Activated CD8-positive, alpha-beta memory T cell treated with anti-CD3 and anti-CD28 coated beads, Interleukin-2, amount 10 ng/mL, durations not matched to agents 7 days and 5 days (primary cell): ENCODE data around the gene TTYH1. TPM values are rescaled to one million over a fixed set of nuclear protein-coding genes. Genes with fewer than 3 reads are reported as not detected.

Experiments
- ATAC-seq: fragments of 150-1000 bp; cut with Tn5 transposase; one replicate; pipeline ENCODE4 v1.10.0; 2021; ENCODE audit warnings: moderate library complexity
- CTCF ChIA-PET: fragments of 350-600 bp; sonication (Branson Sonifier 250); formaldehyde crosslinking; loops from one replicate; lab custom pipeline; 2021; ENCODE audit warnings: antibody characterized with exemption; lab: Charles Lee
- DNase-seq: peaks from one replicate; pipeline ENCODE4 v3.0.0-alpha.2; 2020
- H3K27ac Mint-ChIP-seq: one replicate; pipeline ENCODE4 v1.8.0; 2021; ENCODE audit warnings: mild to moderate bottlenecking, mixed read lengths
- H3K27me3 Mint-ChIP-seq: one replicate; pipeline ENCODE4 v1.8.0; 2021; ENCODE audit warnings: mixed read lengths
- H3K36me3 Mint-ChIP-seq: one replicate; pipeline ENCODE4 v1.8.0; 2021; ENCODE audit warnings: mild to moderate bottlenecking, mixed read lengths
- H3K4me1 Mint-ChIP-seq: one replicate; pipeline ENCODE4 v1.8.0; 2021; ENCODE audit warnings: mixed read lengths
- H3K4me3 Mint-ChIP-seq: one replicate; pipeline ENCODE4 v1.8.0; 2021; ENCODE audit warnings: mild to moderate bottlenecking, moderate library complexity, mixed read lengths
- H3K9me3 Mint-ChIP-seq: one replicate; pipeline ENCODE4 v1.8.0; 2022; ENCODE audit warnings: low read depth, mixed read lengths
- total RNA-seq, 2 experiments: library from RNA; stranded (reverse); gene quantifications; one replicate each; pipeline ENCODE4 v1.2.3, GENCODE V29; 2021

Gene TTYH1
- total RNA-seq, 2 experiments from 2014 or later = 0.93 to 1.2 TPM

DNA sequence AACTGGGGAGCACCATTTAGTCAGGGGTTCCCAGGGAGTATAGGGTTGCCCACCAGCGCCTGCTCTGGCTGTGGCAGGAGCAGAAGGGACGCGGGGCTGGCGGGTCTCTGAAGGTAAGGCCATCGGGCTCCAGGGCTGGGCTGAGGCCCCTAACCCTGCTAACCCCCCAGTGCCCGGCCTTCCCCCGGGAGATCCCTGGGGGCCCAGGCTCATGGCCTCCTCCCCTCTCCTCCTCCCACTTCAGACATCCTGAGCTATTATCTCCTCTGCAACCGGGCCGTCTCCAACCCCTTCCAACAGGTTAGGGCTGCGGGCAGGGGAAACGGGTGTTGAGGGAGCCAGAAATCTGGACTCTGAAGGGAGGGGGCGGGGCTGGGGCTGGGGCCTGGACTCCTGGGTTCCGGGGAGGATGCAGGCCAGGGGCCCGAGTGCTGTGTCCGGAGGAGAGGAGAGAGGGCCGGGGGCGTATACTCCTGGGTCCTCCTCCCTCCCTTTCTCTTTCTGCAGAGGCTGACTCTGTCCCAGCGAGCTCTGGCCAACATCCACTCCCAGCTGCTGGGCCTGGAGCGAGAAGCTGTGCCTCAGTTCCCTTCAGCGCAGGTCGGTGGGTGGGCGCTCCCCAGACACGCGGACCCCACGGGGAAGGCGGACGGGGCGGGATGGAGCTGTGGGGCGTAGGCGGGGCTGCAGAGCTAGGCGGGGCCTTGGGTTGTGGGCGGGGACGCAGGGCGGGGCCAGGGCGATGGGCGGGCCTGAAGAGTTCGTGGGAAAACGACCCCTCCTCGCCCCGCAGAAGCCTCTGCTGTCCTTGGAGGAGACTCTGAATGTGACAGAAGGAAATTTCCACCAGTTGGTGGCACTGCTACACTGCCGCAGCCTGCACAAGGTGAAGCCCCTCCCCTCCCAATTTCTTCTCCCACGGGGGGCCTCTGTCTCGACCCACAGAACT, 15.3 kb downstream of the TTYH1 start:
- no peaks in the 10 kb centered on the region for H3K9me3 Mint-ChIP-seq
- ATAC-seq (peak; percentile 87), DNase-seq (no peak)
- H3K4me3 Mint-ChIP-seq = no peak overlapping the region
- CTCF ChIA-PET = no interaction called here
- no peaks in the 10 kb centered on the region for H3K36me3 Mint-ChIP-seq
- peaks cover 7% of the 10 kb centered on the region for H3K27me3 Mint-ChIP-seq
- peaks cover 11% of the 10 kb centered on the region for H3K4me1 Mint-ChIP-seq
- no peak overlapping the region for H3K27ac Mint-ChIP-seq

DNA sequence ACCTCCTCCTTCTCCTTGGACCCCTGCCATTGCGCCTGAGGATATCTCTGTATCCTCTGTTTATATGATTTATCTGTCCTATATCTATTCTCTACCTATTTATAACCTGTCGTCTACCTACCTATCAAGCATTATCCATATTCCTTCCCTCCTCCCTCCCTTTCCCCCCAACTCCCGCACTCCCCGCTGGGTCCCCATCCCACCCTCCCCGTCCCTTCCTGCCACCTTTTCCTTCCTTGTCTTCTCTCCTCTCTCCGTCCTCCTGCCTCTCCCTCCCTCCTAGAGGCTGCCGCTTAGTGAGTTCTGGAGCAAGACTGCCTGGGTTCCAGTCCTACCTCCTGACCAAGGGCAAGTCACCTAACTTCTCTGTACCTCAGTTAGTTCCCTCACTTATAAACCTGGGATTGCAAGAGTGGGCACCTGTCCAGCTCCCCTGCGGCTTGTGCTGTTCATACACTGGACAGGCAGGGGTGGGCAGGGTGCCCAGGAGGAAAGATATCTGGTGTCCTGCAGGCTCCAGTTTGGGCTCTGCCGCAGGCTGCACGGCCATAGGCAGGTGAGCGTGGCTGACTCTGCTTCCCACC, 16.1 kb downstream of the TTYH1 start:
- no peak for ATAC-seq
- Mint-ChIP-seq H3K36me3 (no peaks in the 10 kb centered on the region), H3K9me3 (no peaks in the 10 kb centered on the region), H3K4me1 (peaks cover 11% of the 10 kb centered on the region), H3K4me3 (no peak overlapping the region), H3K27ac (no peak overlapping the region), H3K27me3 (peaks cover 7% of the 10 kb centered on the region)
- CTCF ChIA-PET = no interaction called here
- no peak for DNase-seq

DNA sequence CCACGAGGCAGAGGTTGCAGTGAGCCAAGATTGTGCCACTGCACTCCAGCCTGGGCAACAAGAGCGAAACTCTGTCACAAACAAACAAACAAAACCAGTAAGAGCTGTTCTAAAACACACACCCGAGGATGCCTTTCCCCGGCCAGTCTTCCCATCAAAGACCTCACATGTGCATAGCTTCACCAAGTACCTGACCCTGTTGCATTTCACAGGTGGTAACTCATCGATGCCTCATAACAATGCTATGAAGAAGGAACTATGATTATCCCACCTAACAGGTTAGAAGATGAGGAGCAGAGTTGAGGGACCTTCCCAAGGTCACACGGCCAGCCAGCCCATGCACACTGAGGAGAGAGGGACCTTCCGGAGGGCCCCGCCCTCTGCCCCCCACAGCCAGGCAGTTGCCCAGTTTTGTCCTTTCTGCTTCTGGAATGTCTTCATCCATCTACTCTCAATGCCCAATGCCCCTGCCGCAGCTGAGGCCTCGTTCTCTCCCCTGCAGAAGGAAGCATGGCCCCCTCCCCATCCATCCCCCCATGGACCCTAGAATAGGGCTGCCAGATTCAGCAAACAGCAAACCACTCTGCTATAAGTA, 17.0 kb downstream of the TTYH1 start:
- H3K27me3 Mint-ChIP-seq = peaks cover 3% of the 10 kb centered on the region
- no peak overlapping the region for H3K4me3 Mint-ChIP-seq
- peaks cover 13% of the 10 kb centered on the region for H3K4me1 Mint-ChIP-seq
- CTCF ChIA-PET = interaction anchor here (1.6 kb wide), 1 partner anchor 41 kb away, joined by 4 read pairs; no protein-coding TSS in a partner anchor
- H3K9me3 Mint-ChIP-seq = no peaks in the 10 kb centered on the region
- H3K27ac Mint-ChIP-seq = no peak overlapping the region
- DNase-seq = no peak
- H3K36me3 Mint-ChIP-seq = peaks cover 2% of the 10 kb centered on the region
- ATAC-seq = no peak

DNA sequence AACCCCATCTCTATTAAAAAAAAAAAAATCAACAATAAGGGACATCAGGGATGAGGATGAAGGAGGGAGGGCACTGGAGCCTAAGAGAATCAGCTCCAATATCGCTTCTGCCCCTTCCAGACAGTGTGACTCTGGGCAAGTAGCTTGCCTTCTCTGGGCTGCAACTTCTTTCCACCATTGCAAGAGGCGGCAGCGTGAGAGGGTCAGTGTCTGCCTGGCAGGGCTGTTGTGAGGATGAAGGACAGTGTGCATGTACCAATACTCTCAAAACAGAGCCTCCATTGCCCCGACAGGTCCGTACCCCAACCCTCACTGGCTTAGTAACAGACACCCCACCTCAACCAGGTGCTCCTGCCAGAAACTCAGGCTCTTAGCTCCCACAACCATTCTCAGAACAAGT, 18.4 kb downstream of the TTYH1 start:
- Mint-ChIP-seq H3K27me3 (peaks cover 3% of the 10 kb centered on the region), H3K4me3 (no peak overlapping the region), H3K4me1 (peaks cover 13% of the 10 kb centered on the region), H3K36me3 (peaks cover 4% of the 10 kb centered on the region), H3K27ac (no peak overlapping the region), H3K9me3 (no peaks in the 10 kb centered on the region)
- ATAC-seq = no peak
- CTCF ChIA-PET = interaction anchor here (1.6 kb wide), 1 partner anchor 43 kb away, joined by 4 read pairs; no protein-coding TSS in a partner anchor
- DNase-seq = no peak

DNA sequence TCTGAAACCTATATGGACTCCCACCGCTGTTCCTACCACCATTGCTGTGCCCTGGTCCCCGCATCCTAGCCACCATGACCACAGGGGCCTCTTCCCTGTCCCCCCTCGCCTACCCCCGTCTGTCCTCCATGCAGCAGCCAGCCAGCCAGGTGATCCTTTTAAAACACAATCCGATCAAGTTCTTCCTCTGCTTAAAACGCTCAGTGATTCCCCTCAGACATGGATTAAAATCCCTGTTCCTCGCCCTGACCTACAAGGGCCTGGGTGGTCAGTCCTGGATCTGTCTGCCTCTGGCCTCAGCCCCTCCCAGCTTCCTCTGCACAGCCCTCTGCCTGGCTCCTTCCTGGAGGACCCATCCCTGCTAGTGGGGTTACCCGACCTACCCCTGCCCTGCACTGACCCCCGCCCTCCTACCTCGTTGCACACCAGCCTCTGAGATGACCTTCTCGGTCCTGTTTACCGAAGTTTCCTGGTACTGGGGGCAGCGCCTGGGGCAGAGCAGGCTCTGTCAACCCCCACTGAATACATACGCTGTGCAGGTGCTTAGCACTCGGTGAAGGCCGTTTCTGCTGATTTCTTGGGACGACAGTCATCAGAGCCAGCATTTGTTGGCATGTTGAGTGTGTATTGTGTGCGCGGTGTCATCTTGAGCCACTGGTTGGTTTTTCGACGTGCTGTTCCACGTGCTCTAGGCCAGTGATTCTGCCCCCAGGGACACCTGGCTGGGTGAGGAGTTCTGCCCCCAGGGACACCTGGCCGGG, 19.0 kb downstream of the TTYH1 start:
- Mint-ChIP-seq H3K4me3 (no peak overlapping the region), H3K27me3 (peaks cover 2% of the 10 kb centered on the region), H3K36me3 (peaks cover 4% of the 10 kb centered on the region), H3K27ac (peak overlapping the region; percentile 54), H3K4me1 (peaks cover 13% of the 10 kb centered on the region), H3K9me3 (no peaks in the 10 kb centered on the region)
- ATAC-seq (no peak), DNase-seq (no peak)
- CTCF ChIA-PET = no interaction called here

DNA sequence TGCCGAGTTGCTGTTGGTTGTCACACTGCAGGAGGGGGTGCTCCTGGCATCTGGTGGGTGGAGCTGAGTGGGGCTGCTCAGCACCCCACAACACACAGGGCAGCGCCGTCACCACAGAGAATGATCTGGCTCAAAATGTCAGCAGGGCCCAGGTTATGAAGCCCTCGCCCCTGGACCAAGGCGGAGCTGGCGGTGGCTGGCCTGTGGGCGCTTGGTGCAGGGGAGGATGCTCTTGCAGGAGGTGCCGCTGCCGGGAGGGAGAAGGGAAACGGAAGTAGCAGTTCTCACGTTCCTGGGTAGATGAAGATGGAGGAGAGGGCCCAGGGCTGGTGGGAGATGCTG, 19.6 kb downstream of the TTYH1 start:
- no peaks in the 10 kb centered on the region for H3K27me3 Mint-ChIP-seq
- CTCF ChIA-PET = interaction anchor here (0.7 kb wide), 1 partner anchor 14 kb away, joined by 3 read pairs; the partner anchor contains the start of gene LENG8
- peak; percentile 50 for DNase-seq
- H3K9me3 Mint-ChIP-seq = no peaks in the 10 kb centered on the region
- peak overlapping the region; percentile 54 for H3K27ac Mint-ChIP-seq
- peak; percentile 16 for ATAC-seq
- H3K4me1 Mint-ChIP-seq = peaks cover 13% of the 10 kb centered on the region
- H3K4me3 Mint-ChIP-seq = no peak overlapping the region
- H3K36me3 Mint-ChIP-seq = peaks cover 4% of the 10 kb centered on the region

DNA sequence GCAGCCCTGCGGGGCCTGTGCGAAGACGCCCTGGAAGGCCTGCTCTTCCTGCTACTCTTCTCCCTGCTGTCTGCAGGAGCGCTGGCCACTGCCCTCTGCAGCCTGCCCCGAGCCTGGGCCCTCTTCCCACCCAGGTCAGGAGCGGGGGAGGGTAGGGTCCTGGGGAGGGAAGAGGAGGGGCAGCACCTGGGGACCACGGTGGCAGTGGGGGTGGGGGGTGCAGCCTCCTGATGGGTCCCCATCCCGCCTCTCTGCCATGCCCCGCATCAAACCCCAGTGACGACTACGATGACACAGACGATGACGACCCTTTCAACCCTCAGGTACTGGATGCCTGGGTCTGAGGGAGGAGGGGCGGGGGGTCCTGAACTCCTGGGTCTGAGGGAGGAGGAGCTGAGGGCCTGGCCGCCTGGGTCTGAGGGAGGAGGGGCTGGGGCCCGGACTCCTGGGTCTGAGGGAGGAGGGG, 20.3 kb downstream of the TTYH1 start:
- no peak overlapping the region for H3K4me3 Mint-ChIP-seq
- no peak overlapping the region for H3K27ac Mint-ChIP-seq
- no peaks in the 10 kb centered on the region for H3K27me3 Mint-ChIP-seq
- DNase-seq (no peak), ATAC-seq (no peak)
- CTCF ChIA-PET = interaction anchor here (0.7 kb wide), 1 partner anchor 13 kb away, joined by 3 read pairs; the partner anchor contains the start of gene LENG8
- H3K9me3 Mint-ChIP-seq = no peaks in the 10 kb centered on the region
- H3K4me1 Mint-ChIP-seq = peaks cover 13% of the 10 kb centered on the region
- H3K36me3 Mint-ChIP-seq = peaks cover 4% of the 10 kb centered on the region

DNA sequence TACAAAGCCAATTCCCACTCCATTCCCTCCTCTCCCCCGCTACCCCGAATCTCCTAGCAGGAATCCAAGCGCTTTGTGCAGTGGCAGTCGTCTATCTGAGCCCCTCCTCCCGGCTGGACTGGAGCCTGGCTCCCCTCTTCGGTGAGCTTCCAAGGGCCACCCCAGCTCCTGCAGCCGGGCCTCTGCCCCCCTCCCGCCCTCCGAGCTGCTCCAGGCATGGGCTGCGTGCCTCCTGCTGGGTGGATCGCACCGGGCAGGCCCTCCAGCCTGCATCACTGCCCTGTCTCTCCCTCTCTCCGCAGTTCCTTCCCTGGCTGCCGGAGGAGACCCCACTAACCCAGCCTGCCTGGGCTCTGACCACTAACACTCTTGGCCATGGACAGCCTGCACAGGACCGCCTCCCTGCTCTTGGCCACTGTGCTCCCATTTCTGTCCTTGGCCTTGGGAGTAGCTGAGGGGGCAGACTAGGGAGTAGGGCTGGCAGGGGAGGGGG, 20.8 kb downstream of the TTYH1 start:
- CTCF ChIA-PET = no interaction called here
- H3K4me1 Mint-ChIP-seq = peaks cover 12% of the 10 kb centered on the region
- no peak overlapping the region for H3K27ac Mint-ChIP-seq
- DNase-seq = no peak
- H3K4me3 Mint-ChIP-seq = no peak overlapping the region
- H3K9me3 Mint-ChIP-seq = no peaks in the 10 kb centered on the region
- no peak for ATAC-seq
- H3K27me3 Mint-ChIP-seq = no peaks in the 10 kb centered on the region
- peaks cover 4% of the 10 kb centered on the region for H3K36me3 Mint-ChIP-seq

DNA sequence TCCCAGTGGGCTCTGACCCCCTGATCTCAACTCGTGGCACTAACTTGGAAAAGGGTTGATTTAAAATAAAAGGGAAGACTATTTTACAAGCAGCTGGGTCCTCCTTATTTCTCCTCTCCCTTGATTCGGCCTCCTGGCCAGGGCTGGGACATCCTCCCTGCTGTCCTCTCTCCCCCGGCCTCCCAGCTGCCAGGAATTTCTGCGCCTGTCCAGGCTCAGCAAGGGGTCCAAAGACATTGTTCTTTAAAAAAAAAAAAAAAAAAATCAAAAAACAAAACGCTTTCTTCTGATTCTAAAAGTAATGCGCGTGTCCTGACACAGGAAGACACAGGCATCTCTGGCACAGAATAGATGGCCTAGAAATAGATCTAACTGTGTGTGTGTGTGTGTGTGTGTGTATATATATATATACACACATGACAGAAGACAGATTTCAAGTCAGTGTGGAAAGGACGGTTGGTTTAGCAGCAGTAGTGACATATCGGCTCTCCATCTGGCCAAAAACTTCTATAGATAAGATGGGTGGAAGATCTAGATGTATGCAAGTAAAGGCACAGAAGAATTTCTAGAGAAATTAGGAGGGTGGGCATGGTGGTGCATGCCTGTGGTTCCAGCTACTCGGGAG, 21.5 kb downstream of the TTYH1 start:
- ATAC-seq (no peak), DNase-seq (no peak)
- Mint-ChIP-seq H3K27ac (no peak overlapping the region), H3K27me3 (no peaks in the 10 kb centered on the region), H3K4me3 (no peak overlapping the region), H3K4me1 (peaks cover 11% of the 10 kb centered on the region), H3K9me3 (no peaks in the 10 kb centered on the region), H3K36me3 (peaks cover 4% of the 10 kb centered on the region)
- CTCF ChIA-PET = no interaction called here

DNA sequence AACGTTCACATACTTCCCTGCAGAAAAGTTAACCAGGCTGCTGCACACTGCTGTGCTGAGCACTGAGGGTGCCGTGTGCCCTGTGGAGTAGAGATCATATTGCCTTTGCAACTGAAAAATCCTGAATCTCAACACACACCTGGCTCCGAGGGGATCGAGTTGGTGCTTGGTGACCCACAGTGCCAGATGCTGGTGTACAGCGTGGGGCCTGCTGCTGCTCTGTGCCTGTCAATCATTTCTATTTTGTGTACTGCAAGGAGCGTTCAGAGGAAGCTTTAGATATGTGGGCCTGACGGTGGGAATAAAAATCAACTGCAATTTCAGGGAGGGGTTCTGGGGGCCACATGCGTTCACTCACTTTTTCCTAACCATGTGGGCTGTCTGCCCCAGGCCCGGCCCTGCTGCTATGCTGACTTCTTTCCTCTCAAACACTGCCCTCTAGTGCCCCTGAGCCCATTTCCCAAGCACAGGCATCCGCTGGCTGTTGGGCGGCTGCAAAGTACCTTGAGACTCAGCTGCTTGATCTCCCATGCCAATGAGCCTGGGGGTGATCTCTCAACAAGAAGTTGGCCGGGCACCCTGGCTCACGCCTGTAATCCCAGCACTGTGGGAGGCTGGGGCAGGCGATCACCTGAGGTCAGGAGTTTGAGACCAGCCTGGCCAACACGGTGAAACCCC, 24.0 kb downstream of the TTYH1 start:
- H3K27ac Mint-ChIP-seq = no peak overlapping the region

DNA sequence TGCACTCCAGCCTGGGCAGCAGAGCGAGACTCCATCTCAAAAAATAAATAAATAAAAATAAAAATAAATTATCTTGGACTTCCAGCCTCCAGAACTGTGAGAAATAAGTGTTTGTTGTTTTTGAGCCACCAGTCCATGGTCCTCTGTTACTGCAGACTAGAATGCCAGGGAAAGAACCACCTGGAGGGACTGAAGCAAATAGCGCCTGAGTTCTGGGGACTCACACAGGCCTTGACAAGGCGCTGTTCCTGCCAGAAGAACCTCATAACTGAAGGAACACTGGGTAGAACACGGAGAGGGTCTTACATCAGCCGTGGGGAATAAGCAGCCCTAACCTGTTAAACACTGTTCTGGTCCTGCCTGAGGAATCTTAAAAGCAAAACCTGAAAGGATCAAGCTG, 25.4 kb downstream of the TTYH1 start:
- CTCF ChIA-PET = interaction anchor here (1.6 kb wide), 1 partner anchor 11 kb away, joined by 3 read pairs; no protein-coding TSS in a partner anchor
- no peak overlapping the region for H3K27ac Mint-ChIP-seq
- no peak for ATAC-seq

More for the DNA sequence above, 24.0 kb downstream of the TTYH1 start:
- ATAC-seq (no peak), DNase-seq (no peak)
- H3K9me3 Mint-ChIP-seq = no peaks in the 10 kb centered on the region
- peaks cover 11% of the 10 kb centered on the region for H3K4me1 Mint-ChIP-seq
- CTCF ChIA-PET = interaction anchor here (1.1 to 1.6 kb wide), 7 partner anchors 10 to 112 kb away, joined by 3 to 8 read pairs (median 3); partner anchors contain the start of genes LENG8 and LENG9
- peaks cover 14% of the 10 kb centered on the region for H3K36me3 Mint-ChIP-seq
- no peak overlapping the region for H3K4me3 Mint-ChIP-seq
- no peaks in the 10 kb centered on the region for H3K27me3 Mint-ChIP-seq

DNA sequence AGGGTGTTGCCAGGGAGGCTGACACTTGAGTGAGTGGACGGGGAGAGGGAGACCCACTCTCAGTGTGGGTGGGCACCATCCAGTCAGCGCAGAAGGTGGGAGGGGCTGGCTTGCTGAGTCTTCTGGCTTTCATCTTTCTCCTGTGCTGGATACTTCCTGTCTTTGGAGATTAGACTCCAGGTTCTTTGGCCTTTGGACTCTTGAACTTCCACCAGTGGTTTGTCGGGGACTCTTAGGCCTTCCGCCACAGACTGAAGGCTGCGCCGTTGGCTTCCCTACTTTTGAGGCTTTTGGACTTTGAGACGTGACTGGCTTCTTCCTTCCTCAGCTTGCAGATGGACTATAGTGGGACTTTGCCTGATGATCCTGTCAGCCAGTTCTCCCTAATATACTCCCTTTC, 29.5 kb downstream of the TTYH1 start:
- no peak overlapping the region for H3K27ac Mint-ChIP-seq
- DNase-seq (no peak), ATAC-seq (no peak)
- no peaks in the 10 kb centered on the region for H3K9me3 Mint-ChIP-seq
- no peaks in the 10 kb centered on the region for H3K27me3 Mint-ChIP-seq
- CTCF ChIA-PET = no interaction called here
- H3K36me3 Mint-ChIP-seq = peaks cover 29% of the 10 kb centered on the region
- peaks cover 20% of the 10 kb centered on the region for H3K4me1 Mint-ChIP-seq
- no peak overlapping the region for H3K4me3 Mint-ChIP-seq

More for the DNA sequence above, 25.4 kb downstream of the TTYH1 start:
- no peak for DNase-seq
- peaks cover 1% of the 10 kb centered on the region for H3K4me1 Mint-ChIP-seq
- no peaks in the 10 kb centered on the region for H3K27me3 Mint-ChIP-seq
- no peak overlapping the region for H3K4me3 Mint-ChIP-seq
- no peaks in the 10 kb centered on the region for H3K9me3 Mint-ChIP-seq
- peaks cover 19% of the 10 kb centered on the region for H3K36me3 Mint-ChIP-seq
